ENCODE measurements around the gene SPPL2A. TPM values are rescaled to one million over a fixed set of nuclear protein-coding genes. Genes with fewer than 3 reads are reported as not detected.

Gene SPPL2A
- total RNA-seq, 1 experiment from 2014 or later: 64.4 TPM

GRCh38 chr15:50774450-50774849 lies 8.9 kb upstream of the SPPL2A start:
- Histone ChIP-seq H3T11ph (ENCODE audit: low read length) (no peak overlapping the region), H2BK12ac (ENCODE audit: insufficient read length, low read depth, low read length) (no peak overlapping the region), H3K4me2 (ENCODE audit: insufficient read depth, insufficient read length, low read length) (no peak overlapping the region), H3K4ac (ENCODE audit: low read depth, low read length) (no peak overlapping the region), H4K5ac (ENCODE audit: insufficient read length, low read depth, low read length) (no peak overlapping the region), H3K9me3 (ENCODE audit: control insufficient read depth, low read depth, low read length) (no peaks in the 10 kb centered on the region), H2AK5ac (ENCODE audit: insufficient read length, low read length) (no peak overlapping the region), H3K23me2 (ENCODE audit: insufficient read length, low read depth, low read length, poor library complexity, severe bottlenecking) (no peaks in the 10 kb centered on the region), H3K4me1 (ENCODE audit: insufficient read depth, low read length) (no peaks in the 10 kb centered on the region), H2BK20ac (ENCODE audit: low read depth, low read length, poor library complexity, severe bottlenecking) (no peak overlapping the region), H4K20me1 (ENCODE audit: control insufficient read depth, insufficient read depth, insufficient read length) (no peaks in the 10 kb centered on the region), H4K8ac (replicated peaks; ENCODE audit: insufficient read length, low read depth, low read length) (no peak overlapping the region), H3K79me1 (ENCODE audit: insufficient read depth, low read depth, low read length, poor library complexity, severe bottlenecking) (no peaks in the 10 kb centered on the region), H3K79me2 (ENCODE audit: insufficient read depth, low read length) (no peaks in the 10 kb centered on the region), H2BK5ac (ENCODE audit: insufficient read length, low read length) (no peak overlapping the region), H2BK120ac (ENCODE audit: low read depth, low read length, poor library complexity, severe bottlenecking) (no peak overlapping the region), H3K23ac (ENCODE audit: insufficient read length, low read depth, low read length) (no peak overlapping the region), H4K91ac (ENCODE audit: insufficient read length, low read depth, low read length) (no peak overlapping the region), H3K56ac (ENCODE audit: insufficient read length, low read depth, low read length) (no peak overlapping the region), H3K27ac (ENCODE audit: insufficient read length, low read depth, low read length) (no peak overlapping the region), H3K18ac (ENCODE audit: insufficient read length, low read depth, low read length) (no peak overlapping the region), H3K9ac (ENCODE audit: extremely low read depth, insufficient read length, low read length) (no peak overlapping the region), H2AFZ (ENCODE audit: low read length) (no peak overlapping the region), H2BK15ac (ENCODE audit: low read depth, low read length) (no peak overlapping the region), H3K27me3 (ENCODE audit: insufficient read depth, low read length) (no peaks in the 10 kb centered on the region), H3K14ac (ENCODE audit: insufficient read depth, low read length) (no peak overlapping the region)
- Mint-ChIP-seq H3K4me3 (no peak overlapping the region), H3K4me1 (no peaks in the 10 kb centered on the region), H3K27me3 (ENCODE audit: low read depth) (no peaks in the 10 kb centered on the region), H3K9me3 (no peaks in the 10 kb centered on the region), H3K27ac (no peak overlapping the region), H3K36me3 (ENCODE audit: insufficient read depth in 1 of 3, low read depth in 3 of 3) (no peaks in the 10 kb centered on the region)
- TF ChIP-seq, protein P1, sequence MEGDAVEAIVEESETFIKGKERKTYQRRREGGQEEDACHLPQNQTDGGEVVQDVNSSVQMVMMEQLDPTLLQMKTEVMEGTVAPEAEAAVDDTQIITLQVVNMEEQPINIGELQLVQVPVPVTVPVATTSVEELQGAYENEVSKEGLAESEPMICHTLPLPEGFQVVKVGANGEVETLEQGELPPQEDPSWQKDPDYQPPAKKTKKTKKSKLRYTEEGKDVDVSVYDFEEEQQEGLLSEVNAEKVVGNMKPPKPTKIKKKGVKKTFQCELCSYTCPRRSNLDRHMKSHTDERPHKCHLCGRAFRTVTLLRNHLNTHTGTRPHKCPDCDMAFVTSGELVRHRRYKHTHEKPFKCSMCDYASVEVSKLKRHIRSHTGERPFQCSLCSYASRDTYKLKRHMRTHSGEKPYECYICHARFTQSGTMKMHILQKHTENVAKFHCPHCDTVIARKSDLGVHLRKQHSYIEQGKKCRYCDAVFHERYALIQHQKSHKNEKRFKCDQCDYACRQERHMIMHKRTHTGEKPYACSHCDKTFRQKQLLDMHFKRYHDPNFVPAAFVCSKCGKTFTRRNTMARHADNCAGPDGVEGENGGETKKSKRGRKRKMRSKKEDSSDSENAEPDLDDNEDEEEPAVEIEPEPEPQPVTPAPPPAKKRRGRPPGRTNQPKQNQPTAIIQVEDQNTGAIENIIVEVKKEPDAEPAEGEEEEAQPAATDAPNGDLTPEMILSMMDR (conservative IDR thresholded peaks at IDR 0.05): no peak
- no peak for DNase-seq
- WGBS (ENCODE audit: extremely low coverage, insufficient read length, low lambda C conversion rate): no CpG with 5 or more reads among the region's 2 CpGs
